D721Med (cell line): ENCODE measurements around the gene AUH.
"Not testable (repeated sequence)": the region's sequence is repeated elsewhere in the genome, so short reads cannot be mapped to it uniquely, and the experiment has no call there.

Experiments used
- DNase-seq: peaks from one replicate; pipeline ENCODE4 v3.0.0; 2011; ENCODE audit warnings: low spot score; ENCODE audit not compliant: insufficient read length
- FAIRE-seq: peaks from 2 replicates; lab custom pipeline; 2011; peaks lifted over from hg19 to GRCh38; lab: Jason Lieb, UNC
- TF ChIP-seq, protein P1 (sequence below): IDR thresholded peaks from 2 replicates; pipeline ENCODE4 v1.5.1; 2012; ENCODE audit warnings: mild to moderate bottlenecking, control low read depth; ENCODE audit not compliant: insufficient read depth; ENCODE audit errors: missing control alignments

Gene AUH

GRCh38 chr9:91391818-91392217 is 30.1 kb upstream of the AUH start:
- TF ChIP-seq, protein P1, sequence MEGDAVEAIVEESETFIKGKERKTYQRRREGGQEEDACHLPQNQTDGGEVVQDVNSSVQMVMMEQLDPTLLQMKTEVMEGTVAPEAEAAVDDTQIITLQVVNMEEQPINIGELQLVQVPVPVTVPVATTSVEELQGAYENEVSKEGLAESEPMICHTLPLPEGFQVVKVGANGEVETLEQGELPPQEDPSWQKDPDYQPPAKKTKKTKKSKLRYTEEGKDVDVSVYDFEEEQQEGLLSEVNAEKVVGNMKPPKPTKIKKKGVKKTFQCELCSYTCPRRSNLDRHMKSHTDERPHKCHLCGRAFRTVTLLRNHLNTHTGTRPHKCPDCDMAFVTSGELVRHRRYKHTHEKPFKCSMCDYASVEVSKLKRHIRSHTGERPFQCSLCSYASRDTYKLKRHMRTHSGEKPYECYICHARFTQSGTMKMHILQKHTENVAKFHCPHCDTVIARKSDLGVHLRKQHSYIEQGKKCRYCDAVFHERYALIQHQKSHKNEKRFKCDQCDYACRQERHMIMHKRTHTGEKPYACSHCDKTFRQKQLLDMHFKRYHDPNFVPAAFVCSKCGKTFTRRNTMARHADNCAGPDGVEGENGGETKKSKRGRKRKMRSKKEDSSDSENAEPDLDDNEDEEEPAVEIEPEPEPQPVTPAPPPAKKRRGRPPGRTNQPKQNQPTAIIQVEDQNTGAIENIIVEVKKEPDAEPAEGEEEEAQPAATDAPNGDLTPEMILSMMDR = no peak
- FAIRE-seq = no peak
- no peak for DNase-seq

GRCh38 chr9:91391412-91391811 is 29.7 kb upstream of the AUH start:
- no peak for DNase-seq
- TF ChIP-seq, protein P1 = no peak
- no peak for FAIRE-seq

GRCh38 chr9:91389686-91390085 is 28.0 kb upstream of the AUH start:
- FAIRE-seq, DNase-seq: not testable (repeated sequence)

GRCh38 chr9:91386765-91387164 is 25.0 kb upstream of the AUH start:
- TF ChIP-seq, protein P1 = no peak

DNA sequence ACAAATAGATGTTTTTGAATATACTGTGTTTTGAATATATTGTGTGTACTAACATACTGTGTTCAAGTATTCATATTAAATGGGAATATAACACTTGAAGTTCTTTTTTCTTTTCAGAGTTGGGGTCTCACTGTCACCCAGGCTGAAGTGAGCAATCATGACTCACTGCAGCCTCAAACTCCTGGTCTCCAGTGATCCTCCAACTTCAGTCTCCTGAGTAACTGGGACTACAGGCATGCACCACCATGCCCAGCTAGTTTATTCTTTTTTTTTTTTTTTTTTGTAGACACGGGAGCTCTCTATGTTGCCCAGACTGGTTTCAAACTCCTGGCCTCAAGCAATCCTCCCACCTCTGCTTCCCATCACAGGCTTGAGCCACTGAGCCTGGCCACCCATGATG is 23.2 kb upstream of the AUH start:
- no peak for FAIRE-seq
- TF ChIP-seq, protein P1 = no peak
- no peak for DNase-seq

More at GRCh38 chr9:91386765-91387164, 25.0 kb upstream of the AUH start:
- FAIRE-seq (no peak), DNase-seq (no peak)

DNA sequence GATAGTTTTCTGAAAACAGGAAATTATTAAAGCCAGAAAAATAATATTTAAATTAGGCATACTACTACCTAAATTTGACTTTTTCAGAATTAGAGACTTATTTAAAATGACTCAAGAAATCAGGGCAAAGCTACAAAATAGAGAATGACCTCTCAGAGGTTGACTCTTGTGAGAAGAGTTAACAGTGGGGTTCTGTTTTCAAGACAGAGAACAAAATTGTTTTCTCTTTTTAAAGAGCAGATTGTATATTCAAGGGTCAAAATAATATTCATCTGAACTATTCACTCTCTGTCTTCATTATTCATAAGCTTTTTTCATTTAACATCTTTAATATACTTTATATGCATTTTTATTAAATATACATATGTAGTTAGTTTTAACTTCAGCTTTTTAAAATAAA is 21.9 kb upstream of the AUH start:
- DNase-seq = no peak
- FAIRE-seq = no peak
- TF ChIP-seq, protein P1 = no peak

DNA sequence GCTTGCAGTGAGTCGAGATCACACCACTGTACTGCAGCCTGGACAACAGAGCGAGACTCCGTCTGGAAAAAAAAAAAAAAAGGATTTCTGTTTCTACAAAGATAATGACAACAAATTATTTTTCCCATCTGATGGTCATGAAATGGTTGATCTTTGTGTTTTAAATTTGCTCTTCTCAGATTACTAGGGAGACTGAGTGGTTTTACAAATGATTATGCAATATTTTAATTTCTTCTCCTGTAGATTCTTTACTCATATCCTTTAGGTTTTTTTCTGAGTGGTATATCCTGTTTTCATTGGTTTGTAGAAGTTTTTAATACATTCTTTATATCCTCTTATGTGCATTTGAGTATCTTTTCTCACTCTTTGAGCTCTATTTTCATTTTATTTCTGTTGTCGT is 20.6 kb upstream of the AUH start:
- DNase-seq (no peak), FAIRE-seq (no peak)
- TF ChIP-seq, protein P1 = no peak

DNA sequence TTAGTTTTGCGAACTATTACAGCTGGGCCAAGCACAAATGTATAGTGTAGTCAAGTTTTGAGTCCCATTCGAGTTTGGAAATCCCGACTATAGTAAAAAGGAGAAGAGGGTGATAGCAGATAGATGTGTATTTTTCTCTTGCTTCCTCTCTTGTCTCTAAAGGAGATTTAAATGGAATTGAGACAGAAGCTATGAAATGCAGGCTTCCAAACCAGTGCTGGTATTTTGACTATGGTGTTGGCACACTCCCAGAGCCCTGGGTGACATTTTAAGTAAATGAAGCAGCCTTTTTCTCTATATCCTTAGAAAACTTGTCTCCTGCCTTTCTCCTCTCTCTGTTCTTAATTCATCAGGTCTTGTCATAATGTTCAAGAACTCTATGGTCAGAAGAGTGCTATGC is 17.7 kb upstream of the AUH start:
- FAIRE-seq (no peak), DNase-seq (no peak)
- TF ChIP-seq, protein P1 = no peak
